ENCODE results near the gene HMG20A.

- TF ChIP-seq CTCF (conservative IDR thresholded peaks at IDR 0.05; ENCODE audit: low read depth in 2 of 2) (no peak), POLR2AphosphoS5 (IDR thresholded peaks at IDR 0.05; ENCODE audit: low read depth) (no peak), EZH2phosphoT487 (IDR thresholded peaks at IDR 0.05; ENCODE audit: unreplicated experiment) (no peak), EZH2 (IDR thresholded peaks at IDR 0.05; ENCODE audit: low read depth, unreplicated experiment) (no peak)
These were observed 106.6 kb downstream of the HMG20A start for GRCh38 chr15:77527164-77527778.

All from GM23338 (cell line).